Natural killer cell (primary cell): ENCODE measurements around the gene TOPAZ1. TPM values are rescaled to one million over a fixed set of nuclear protein-coding genes. Genes with fewer than 3 reads are reported as not detected.
A peak's percentile ranks its signal among the peaks of the same experiment; 100 is the strongest.

ENCODE experiments used
- ATAC-seq, 3 donors: fragments of 150-1000 bp in 2 of 3; fragments of 200-7000 bp in 1 of 3; cut with Tn5 transposase; 1 replicate in 1 of 3; 2 replicates in 2 of 3; pipeline ENCODE4 v1.10.0; 2021; ENCODE audit warnings: mild to moderate bottlenecking in 2 of 3, moderate library complexity in 2 of 3
- DNase-seq, 2 donors: peaks; one replicate each; pipeline versions ENCODE4 v3.0.0 to v3.0.0-alpha.2; 2013 to 2021; ENCODE audit warnings: mixed read lengths in 1 of 2
- H3K27ac ChIP-seq: one replicate; pipeline ENCODE4 v1.5.1; 2013; ENCODE audit warnings: mild to moderate bottlenecking, low read length
- H3K27me3 ChIP-seq: one replicate; pipeline ENCODE4 v1.6.1; 2013; ENCODE audit warnings: low read length; ENCODE audit not compliant: control insufficient read depth, insufficient read depth
- H3K36me3 ChIP-seq: one replicate; pipeline ENCODE4 v1.6.1; 2013; ENCODE audit warnings: low read length; ENCODE audit not compliant: control insufficient read depth, insufficient read depth
- H3K4me1 ChIP-seq: one replicate; pipeline ENCODE4 v1.6.1; 2013; ENCODE audit warnings: low read length; ENCODE audit not compliant: control insufficient read depth, insufficient read depth
- H3K4me3 ChIP-seq: one replicate; pipeline ENCODE4 v1.5.1; 2013; ENCODE audit warnings: low read length
- H3K9me3 ChIP-seq: one replicate; pipeline ENCODE4 v1.6.1; 2013; ENCODE audit warnings: low read length; ENCODE audit not compliant: control insufficient read depth, insufficient read depth
- H3K27ac Mint-ChIP-seq, 2 donors: one replicate each; pipeline ENCODE4 v1.8.0; 2022; ENCODE audit warnings: mild to moderate bottlenecking in 2 of 2, mixed read lengths in 2 of 2, moderate library complexity in 1 of 2
- H3K27me3 Mint-ChIP-seq, 2 donors: one replicate each; pipeline ENCODE4 v1.8.0; 2022; ENCODE audit warnings: low read depth in 2 of 2, mixed read lengths in 2 of 2
- H3K36me3 Mint-ChIP-seq: one replicate; pipeline ENCODE4 v1.8.0; 2022; ENCODE audit warnings: mixed read lengths
- H3K4me1 Mint-ChIP-seq, 2 donors: one replicate each; pipeline ENCODE4 v1.8.0; 2022; ENCODE audit warnings: mixed read lengths in 2 of 2
- H3K4me3 Mint-ChIP-seq: one replicate; pipeline ENCODE4 v1.8.0; 2022; ENCODE audit warnings: mild to moderate bottlenecking, moderate library complexity, mixed read lengths
- H3K9me3 Mint-ChIP-seq, 2 donors: one replicate each; pipeline ENCODE4 v1.8.0; 2022; ENCODE audit warnings: mixed read lengths in 2 of 2
- CTCF ChIP-seq: fragments of 200-600 bp; IDR thresholded peaks from one replicate; pipeline ENCODE4 v1.8.0; 2022; ENCODE audit warnings: antibody characterized with exemption
- WGBS: methylation state at CpG from one replicate; pipeline ENCODE4 v1.1.7; 2013; ENCODE audit warnings: missing lambda C conversion rate; ENCODE audit not compliant: insufficient coverage; 5-methylcytosine and 5-hydroxymethylcytosine counted together
- intact Hi-C: fragments of 100-400 bp; cut with micrococcal nuclease; formaldehyde crosslinking; loops from one replicate; pipeline ENCODE4 v1.14.2; 2022
- total RNA-seq, 4 donors: library from RNA; stranded (reverse); fragments of 120-200 nt in 1 of 4; gene quantifications; one replicate each; pipeline versions ENCODE4 v1.2.3 to v1.2.4, GENCODE V29; 2013 to 2022

The TOPAZ1 gene
- total RNA-seq, 3 donors from 2014 or later (not counting 1 experiment from before 2014, with no cell fraction given): not detected

GRCh38 chr3:44339181-44340057, 97.7 kb downstream of the TOPAZ1 start:
- intact Hi-C loops: loop anchor here (2.0 to 10.0 kb wide), 4 partner anchors 101 to 523 kb away; partner anchors contain the start of genes KIAA1143, KIF15, TMEM42 and ZNF445
- H3K4me1 ChIP-seq: peaks cover 13% of the 10 kb centered on the region
- no peak for TF ChIP-seq CTCF

DNA sequence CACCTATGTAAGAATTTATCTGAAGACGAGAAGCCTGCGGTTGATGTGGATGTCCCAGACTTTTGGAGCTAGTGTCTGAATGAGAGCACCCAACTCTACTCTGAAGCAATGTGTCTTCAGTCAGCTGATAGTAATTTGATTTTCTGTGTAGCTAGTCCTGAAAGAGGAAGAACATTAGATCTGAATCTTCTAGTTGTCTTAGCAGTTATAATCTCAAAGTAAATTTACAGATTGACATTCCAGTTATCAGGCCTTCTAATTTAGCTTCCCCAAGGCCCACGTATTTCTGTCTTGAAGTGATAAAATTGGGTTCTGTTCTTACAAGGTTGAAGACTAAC, 98.3 kb downstream of the TOPAZ1 start:
- H3K36me3 Mint-ChIP-seq: no peaks in the 10 kb centered on the region
- H3K9me3 Mint-ChIP-seq: no peaks in the 10 kb centered on the region
- Histone ChIP-seq H3K4me1 (peaks cover 13% of the 10 kb centered on the region), H3K27me3 (no peaks in the 10 kb centered on the region), H3K9me3 (no peaks in the 10 kb centered on the region), H3K27ac (no peak overlapping the region), H3K4me3 (no peak overlapping the region), H3K36me3 (no peaks in the 10 kb centered on the region)
- H3K4me3 Mint-ChIP-seq: peak overlapping the region; percentile 87
- H3K27me3 Mint-ChIP-seq: no peaks in the 10 kb centered on the region
- H3K4me1 Mint-ChIP-seq: peaks cover 29 to 32% of the 10 kb centered on the region in 2 donors
- H3K27ac Mint-ChIP-seq: peak overlapping the region; percentile 95 to 96
- 100% methylated on average over 3 of the region's 3 CpGs for WGBS
- ATAC-seq (no peak), DNase-seq (no peak)
- intact Hi-C loops: no loop called here
- no peak for TF ChIP-seq CTCF

More at GRCh38 chr3:44339181-44340057, 97.7 kb downstream of the TOPAZ1 start:
- Mint-ChIP-seq H3K27me3 (peaks cover 0 to under 1% of the 10 kb centered on the region in 2 donors), H3K36me3 (no peaks in the 10 kb centered on the region), H3K4me1 (peaks cover 26 to 32% of the 10 kb centered on the region in 2 donors), H3K9me3 (no peaks in the 10 kb centered on the region), H3K4me3 (peak overlapping the region; percentile 96), H3K27ac (peak overlapping the region; percentile 95 to 96)
- DNase-seq (no peak), ATAC-seq (no peak)
- H3K27me3 ChIP-seq: no peaks in the 10 kb centered on the region
- no peaks in the 10 kb centered on the region for H3K36me3 ChIP-seq
- 41% methylated on average over 9 of the region's 11 CpGs for WGBS
- no peaks in the 10 kb centered on the region for H3K9me3 ChIP-seq
- H3K4me3 ChIP-seq: peak overlapping the region; percentile 81
- peak overlapping the region; percentile 87 for H3K27ac ChIP-seq

- Mint-ChIP-seq H3K9me3 (no peaks in the 10 kb centered on the region), H3K27me3 (no peaks in the 10 kb centered on the region), H3K4me1 (peaks cover 27 to 28% of the 10 kb centered on the region in 2 donors), H3K27ac (no peak overlapping the region), H3K36me3 (no peaks in the 10 kb centered on the region), H3K4me3 (no peak overlapping the region)
- ATAC-seq (no peak), DNase-seq (no peak)
- no peak overlapping the region for H3K4me3 ChIP-seq
- no peaks in the 10 kb centered on the region for H3K27me3 ChIP-seq
- no peaks in the 10 kb centered on the region for H3K36me3 ChIP-seq
- H3K9me3 ChIP-seq: no peaks in the 10 kb centered on the region
- H3K27ac ChIP-seq: no peak overlapping the region
- TF ChIP-seq CTCF: no peak
- intact Hi-C loops: no loop called here
- H3K4me1 ChIP-seq: peaks cover 13% of the 10 kb centered on the region
- WGBS: no CpG with 5 or more reads among the region's 1 CpG
Observed at GRCh38 chr3:44342176-44342790, 100.6 kb downstream of the TOPAZ1 start.
